Suprapubic skin (tissue), 4 donors: Measurements from ENCODE around the gene C16orf78.

Experiments used
- CTCF ChIP-seq, 2 donors: fragments of 200-600 bp in 1 of 2; fragments of 450-650 bp in 1 of 2; sonication (generic) in 1 of 2; IDR thresholded peaks; one replicate each; pipeline ENCODE4 v1.5.1; 2016 to 2019; ENCODE audit warnings: antibody characterized with exemption in 2 of 2, mild to moderate bottlenecking in 1 of 2, moderate library complexity in 1 of 2
- EP300 ChIP-seq: sonication (generic); formaldehyde crosslinking; IDR thresholded peaks from one replicate; pipeline ENCODE4 v1.6.1; 2017; ENCODE audit warnings: antibody characterized with exemption
- POLR2A ChIP-seq, 2 donors: fragments of 450-650 bp; IDR thresholded peaks; one replicate each; pipeline ENCODE4 v1.6.1; 2017; ENCODE audit warnings: antibody characterized with exemption in 2 of 2, mild to moderate bottlenecking in 2 of 2, moderate library complexity in 2 of 2
- POLR2AphosphoS5 ChIP-seq, 3 donors: sonication (generic); formaldehyde crosslinking; IDR thresholded peaks; one replicate each; pipeline ENCODE4 v1.6.1; 2017; ENCODE audit warnings: antibody characterized with exemption in 3 of 3

- TF ChIP-seq CTCF (IDR thresholded peaks at IDR 0.05), result no peak
- TF ChIP-seq POLR2A (IDR thresholded peaks at IDR 0.05), result no peak
- no peak for TF ChIP-seq POLR2AphosphoS5 (IDR thresholded peaks at IDR 0.05)
- no peak for TF ChIP-seq EP300
These were observed 45.3 kb upstream of the C16orf78 start for GRCh38 chr16:49328325-49328724.
